ENCODE data around the gene HTRA3.

DNA sequence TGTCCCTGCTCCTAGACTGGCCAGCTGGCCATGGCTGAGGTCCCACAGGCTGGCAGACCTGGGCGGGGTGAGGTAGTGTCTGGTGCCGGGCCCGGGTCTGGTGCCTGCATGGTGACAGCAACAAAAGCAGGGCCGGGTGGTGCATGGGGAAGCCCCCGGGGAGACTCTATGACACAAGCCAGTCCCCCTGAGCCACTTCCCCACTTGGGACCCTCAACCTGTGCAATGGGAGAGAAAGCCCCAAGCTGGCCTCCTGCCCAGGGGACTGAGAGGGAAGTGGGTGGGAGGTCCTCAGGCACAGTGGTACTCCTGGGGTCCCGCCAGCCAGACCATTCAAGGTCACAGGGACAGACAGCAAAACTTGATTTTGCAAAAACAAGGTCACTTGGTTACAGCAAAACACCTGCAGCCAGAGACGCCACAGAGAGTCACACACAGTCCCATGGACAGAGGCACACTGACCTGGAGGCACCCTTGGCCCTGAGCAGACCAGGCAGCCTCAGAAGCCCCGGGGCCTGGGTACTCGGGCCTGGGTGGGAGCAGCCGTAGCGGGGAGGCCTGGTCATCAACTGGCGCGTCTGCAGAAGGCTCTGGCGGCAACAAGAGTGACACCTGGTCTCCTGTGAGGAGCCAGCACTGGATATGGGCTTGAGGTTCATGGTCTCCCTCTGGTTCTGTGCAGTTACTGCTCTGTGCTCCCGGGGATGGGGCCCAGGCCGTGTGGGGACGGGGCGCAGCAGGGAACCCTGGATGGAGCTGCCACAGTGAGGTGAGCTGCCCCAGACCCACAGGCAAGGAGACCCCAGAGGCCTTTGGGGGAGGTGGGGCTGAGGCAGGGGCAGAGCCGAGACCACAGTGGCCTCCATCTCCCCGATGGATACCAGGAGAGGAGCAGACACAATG is 60.6 kb downstream of the HTRA3 start:
- TF ChIP-seq, protein P1, sequence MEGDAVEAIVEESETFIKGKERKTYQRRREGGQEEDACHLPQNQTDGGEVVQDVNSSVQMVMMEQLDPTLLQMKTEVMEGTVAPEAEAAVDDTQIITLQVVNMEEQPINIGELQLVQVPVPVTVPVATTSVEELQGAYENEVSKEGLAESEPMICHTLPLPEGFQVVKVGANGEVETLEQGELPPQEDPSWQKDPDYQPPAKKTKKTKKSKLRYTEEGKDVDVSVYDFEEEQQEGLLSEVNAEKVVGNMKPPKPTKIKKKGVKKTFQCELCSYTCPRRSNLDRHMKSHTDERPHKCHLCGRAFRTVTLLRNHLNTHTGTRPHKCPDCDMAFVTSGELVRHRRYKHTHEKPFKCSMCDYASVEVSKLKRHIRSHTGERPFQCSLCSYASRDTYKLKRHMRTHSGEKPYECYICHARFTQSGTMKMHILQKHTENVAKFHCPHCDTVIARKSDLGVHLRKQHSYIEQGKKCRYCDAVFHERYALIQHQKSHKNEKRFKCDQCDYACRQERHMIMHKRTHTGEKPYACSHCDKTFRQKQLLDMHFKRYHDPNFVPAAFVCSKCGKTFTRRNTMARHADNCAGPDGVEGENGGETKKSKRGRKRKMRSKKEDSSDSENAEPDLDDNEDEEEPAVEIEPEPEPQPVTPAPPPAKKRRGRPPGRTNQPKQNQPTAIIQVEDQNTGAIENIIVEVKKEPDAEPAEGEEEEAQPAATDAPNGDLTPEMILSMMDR (IDR thresholded peaks at IDR 0.05; ENCODE audit: low read depth, low read length) = no peak
- no peak for TF ChIP-seq EZH2phosphoT487 (IDR thresholded peaks at IDR 0.05; ENCODE audit: low read depth)
